T-helper 2 cell treated with Interferon-gamma antibody and Interleukin-4, amounts not matched to agents 100 ng/mL and 5 ng/mL, for 36 hours (primary cell): Measurements from ENCODE around the gene PTPRS. TPM values are rescaled to one million over a fixed set of nuclear protein-coding genes. Genes with fewer than 3 reads are reported as not detected.
"Not testable (repeated sequence)": the region's sequence is repeated elsewhere in the genome, so short reads cannot be mapped to it uniquely, and the experiment has no call there.

Experiments used
- intact Hi-C: fragments of 100-400 bp; cut with micrococcal nuclease; formaldehyde crosslinking; loops from one replicate; pipeline ENCODE4 v1.15.1; 2023
- total RNA-seq: library from RNA; stranded (reverse); gene quantifications from 2 replicates; pipeline ENCODE4 v1.2.3, GENCODE V29; 2022

PTPRS gene
- total RNA-seq = 0.14 and 0.16 TPM in 2 replicates

GRCh38 chr19:5340637-5341447 is at the start of gene PTPRS:
PTPRS (minus strand) TSS chr19:5340812; CDS start chr19:5286140, 54,672 bp downstream.
- intact Hi-C loops = no loop called here

DNA sequence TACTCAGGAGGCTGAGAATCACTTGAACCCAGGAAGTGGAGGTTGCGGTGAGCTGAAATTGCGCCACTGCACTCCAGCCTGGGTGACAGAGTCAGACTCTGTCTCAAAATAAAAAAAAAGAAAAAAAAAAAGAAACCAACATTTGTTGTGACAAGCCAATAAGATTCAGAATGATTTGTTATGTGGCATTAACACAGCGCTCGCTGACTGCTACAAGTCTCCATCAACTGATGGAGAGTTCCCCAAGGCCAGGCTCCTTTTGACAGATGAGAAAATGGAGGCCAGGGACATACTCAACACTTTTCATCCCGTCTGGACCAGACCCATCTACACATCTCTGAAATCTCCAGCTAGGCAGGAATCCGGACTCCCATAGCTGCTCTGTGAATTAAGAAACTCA is 48.7 kb upstream of the PTPRS start:
- intact Hi-C loops = no loop called here

GRCh38 chr19:5387472-5387871 is 46.9 kb upstream of the PTPRS start:
- intact Hi-C loops = no loop called here

DNA sequence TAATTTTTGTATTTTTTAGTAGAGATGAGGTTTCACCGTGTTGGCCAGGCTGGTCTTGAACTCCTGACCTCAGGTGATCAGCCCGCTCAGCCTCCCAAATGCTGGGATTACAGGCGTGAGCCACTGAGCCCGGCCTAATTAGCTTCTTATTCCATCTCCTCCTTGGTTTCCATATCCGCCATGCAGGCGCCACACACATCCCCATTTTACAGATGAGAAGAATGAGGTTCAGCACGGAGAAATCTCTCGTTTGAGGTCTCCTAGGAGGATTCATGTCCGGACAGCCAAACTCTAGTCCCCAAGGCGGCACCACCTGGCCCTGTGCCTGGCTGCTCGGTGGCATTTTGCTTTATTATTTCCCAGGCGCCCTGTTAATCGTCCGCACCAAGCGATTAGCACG is 46.2 kb upstream of the PTPRS start:
- intact Hi-C loops = no loop called here

DNA sequence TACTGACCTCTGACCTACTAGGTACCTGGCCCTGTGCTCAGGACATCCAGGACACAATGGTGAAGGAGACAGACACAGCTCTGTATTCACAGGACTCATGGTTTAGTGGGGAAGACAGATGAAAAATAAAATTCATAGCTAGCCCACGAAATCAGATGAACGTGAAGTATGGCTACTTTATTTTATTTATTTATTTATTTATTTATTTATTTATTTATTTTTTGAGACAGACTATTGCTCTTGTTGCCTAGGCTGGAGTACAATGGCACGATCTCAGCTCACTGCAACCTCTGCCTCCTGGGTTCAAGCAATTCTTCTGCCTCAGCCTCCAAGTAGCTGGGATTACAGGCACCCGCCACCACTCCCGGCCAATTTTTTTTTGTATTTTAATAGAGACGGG is 40.6 kb upstream of the PTPRS start:
- intact Hi-C loops = not testable (repeated sequence)

DNA sequence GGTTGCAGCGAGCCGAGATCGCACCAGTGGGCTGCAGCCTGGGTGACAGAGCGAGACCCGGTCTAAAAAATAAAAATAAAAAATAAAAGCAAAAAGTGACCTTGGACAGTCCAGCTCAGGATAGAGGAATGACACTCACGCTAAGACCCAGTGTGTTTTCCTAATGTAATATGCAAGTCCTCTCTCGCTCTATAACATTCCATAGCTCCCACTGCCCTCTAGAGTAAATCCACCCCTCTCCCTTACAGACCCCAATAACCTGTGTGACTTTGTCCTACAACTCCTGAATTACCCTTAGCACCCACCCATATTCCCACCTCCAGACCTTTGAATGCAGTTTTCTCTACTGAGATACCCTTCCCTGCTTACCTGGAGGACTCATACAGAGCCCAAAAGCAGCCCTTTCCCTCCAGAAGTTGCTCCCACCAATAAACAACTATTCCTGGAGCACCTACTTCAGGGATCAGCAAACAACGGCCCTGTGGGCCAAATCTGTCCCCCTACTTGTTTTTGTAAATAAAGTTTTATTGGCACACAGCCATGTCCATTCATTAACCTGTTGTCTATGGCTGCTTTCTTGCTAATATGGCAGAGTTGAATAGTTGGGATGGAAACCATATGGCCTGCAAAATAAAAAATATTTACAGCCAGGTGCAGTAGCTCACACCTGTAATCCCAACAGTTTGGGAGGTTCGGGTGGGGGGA is 39.8 kb upstream of the PTPRS start:
- intact Hi-C loops = no loop called here

- intact Hi-C loops = no loop called here
Measured at GRCh38 chr19:5376928-5377327, 36.3 kb upstream of the PTPRS start.

DNA sequence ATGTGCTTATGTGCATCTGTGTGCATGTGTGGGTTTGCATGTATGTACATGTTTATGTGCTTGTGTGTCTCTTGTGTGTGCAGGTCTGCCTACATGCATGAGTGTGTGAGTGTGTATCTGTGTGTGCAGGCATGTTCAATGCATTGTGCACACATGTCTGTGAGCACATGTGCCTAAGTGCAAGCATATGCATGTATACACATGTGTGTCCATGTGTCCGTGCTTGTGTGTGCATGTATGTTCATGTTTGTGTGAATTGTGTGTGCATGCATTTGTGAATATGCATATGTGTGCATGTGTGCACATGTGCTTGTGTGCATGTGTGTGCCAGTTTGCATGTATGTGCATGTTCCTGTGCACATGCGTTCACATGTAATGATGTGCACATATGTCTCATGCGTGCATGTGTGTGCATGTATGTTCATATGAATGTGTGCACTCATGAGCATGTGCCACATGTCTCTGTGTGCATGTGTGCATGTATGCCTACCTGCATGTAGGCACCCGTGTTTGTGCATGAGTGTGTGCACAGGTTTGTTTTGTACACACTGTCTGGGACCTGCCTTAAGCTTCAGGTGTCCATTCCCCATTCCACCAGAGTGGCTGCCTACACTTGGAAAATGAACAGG is 32.1 kb upstream of the PTPRS start:
- intact Hi-C loops = no loop called here

GRCh38 chr19:5369962-5370367 is 29.4 kb upstream of the PTPRS start:
- intact Hi-C loops = no loop called here

- intact Hi-C loops = no loop called here
Measured at GRCh38 chr19:5369304-5369703, 28.7 kb upstream of the PTPRS start.

DNA sequence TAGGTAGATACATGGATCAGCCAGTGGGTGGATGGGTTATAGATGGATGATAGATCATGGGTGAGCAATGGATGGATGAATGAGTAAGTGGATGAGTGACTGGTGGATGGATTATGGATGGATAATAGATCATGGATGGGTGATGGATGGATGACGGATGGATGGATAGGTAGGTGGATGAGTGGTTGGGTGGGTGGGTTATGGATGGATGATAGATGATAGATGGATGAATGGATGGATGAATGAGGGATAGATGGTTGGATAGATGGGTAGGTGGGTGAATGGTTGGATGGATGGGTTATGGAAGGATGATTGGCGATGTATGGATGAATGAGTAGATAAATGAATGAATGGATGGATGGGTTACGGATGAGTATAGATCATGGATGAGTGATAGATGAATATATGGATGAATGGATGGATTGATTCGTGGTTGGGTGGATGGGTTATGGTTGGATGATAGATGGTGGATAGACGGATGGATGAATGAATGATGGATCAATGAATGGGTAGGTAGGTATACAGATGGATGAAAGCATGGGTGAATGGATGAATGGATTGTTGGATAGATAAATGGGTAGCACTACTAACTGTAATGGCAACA is 27.0 kb upstream of the PTPRS start:
- intact Hi-C loops = no loop called here

DNA sequence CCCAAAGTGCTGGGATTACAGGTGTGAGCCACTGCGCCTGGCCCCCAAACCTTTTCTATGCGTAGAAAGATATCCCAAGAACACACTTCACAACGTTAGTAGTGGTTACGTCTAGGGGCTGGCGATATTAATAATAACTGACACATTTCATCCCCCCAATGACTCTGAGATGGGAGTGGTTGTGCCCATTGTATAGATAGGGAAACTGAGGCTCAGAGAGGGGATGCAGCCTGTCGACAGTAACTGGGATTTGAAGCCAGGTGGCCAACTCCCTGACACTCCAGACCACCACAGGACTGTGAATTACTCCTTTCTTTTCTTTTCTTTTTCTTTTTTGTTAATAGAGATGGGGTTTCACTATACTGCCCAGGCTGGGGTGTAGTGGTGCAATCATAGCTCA is 25.3 kb upstream of the PTPRS start:
- intact Hi-C loops = no loop called here

DNA sequence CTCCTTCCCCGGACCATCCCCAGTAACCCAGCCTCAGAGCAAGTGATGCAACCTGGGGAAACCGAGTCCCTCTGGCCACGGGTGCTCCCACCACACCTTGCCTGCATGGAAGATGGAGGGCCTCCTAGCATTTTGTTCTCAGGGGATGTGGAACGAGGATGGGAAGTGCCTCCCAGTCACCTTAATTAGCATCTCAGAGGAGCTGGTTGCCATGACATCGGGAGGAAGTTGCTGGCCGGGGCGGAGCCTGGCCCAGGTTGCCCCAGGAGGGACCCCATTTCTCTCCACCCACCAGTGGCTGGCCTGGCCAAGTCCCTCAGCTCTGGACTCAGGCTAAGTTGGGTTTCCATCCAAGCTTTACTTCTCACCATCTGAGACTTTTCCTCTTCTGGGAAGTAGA is 24.1 kb upstream of the PTPRS start:
- intact Hi-C loops = no loop called here

DNA sequence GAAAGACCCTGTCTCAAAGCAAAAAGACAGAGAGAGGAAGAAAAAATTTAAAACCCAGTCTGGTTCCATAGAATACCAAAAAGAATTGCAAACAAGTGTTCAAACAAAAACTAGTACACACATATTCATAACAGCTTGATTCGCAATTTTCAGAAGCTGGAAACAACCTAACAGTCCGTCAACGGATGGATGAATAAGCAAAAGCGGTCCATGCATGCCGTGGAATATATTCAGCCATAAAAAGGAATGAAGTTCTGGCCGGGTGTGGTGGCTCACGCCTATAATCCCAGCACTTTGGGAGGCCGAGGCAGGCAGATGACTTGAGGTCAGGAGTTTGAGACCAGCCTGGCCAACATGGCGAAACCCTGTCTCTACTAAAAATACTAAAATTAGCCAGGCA is 21.2 kb upstream of the PTPRS start:
- intact Hi-C loops = not testable (repeated sequence)

DNA sequence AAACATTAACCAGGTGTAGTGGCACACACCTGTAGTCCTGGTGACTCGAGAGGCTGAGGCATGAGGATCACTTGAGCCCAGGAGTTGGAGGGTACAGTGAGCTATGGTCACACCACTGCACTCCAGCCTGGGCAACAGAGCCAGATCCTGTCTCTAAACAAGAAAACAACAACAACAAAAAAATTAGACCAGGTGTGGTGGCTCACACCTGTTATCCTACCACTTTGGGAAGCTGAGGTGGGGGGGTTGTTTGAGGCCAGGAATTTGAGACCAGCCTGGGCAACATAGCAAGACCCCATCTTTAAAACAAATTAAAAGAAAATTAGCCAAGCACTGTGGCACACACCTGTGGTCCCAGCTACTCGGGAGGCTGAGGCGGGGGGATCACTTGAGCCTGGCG is 20.8 kb upstream of the PTPRS start:
- intact Hi-C loops = no loop called here

DNA sequence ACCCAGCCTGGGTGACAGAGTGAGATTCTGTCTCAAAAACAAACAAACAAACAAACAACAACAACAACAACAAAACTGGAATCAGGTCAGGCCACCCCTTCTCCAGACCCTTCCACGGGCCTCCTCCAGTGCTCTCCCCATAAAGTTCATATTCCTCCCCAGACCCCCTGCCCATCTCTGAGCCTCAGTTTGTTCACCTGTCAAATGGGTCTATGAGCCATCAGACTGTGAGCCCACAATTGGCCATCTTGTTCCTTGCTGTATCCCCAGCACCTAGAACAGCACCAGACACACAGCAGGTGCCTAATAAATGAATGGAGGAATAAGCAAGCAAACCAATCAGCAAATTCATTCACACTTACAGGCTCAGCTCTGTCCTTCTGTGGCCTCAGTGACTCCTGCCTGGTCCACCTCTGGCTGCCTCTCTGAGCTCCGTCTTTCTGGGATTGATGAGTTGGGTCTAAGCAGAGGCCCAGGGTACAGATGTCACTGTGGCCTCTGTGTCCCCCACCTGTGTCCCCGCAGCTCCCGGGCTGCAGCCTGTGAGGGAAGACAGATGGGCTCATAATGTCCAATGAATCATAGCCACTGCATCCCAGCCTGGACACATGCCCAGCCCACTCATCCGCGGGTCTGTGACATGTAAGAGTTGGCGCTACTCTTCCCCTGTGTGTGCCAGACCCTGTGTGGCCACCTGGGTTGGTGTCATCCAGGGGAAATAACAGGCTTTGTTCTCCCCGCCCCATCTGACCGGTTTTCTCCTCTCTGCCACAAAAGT is 19.6 kb upstream of the PTPRS start:
- intact Hi-C loops = no loop called here

DNA sequence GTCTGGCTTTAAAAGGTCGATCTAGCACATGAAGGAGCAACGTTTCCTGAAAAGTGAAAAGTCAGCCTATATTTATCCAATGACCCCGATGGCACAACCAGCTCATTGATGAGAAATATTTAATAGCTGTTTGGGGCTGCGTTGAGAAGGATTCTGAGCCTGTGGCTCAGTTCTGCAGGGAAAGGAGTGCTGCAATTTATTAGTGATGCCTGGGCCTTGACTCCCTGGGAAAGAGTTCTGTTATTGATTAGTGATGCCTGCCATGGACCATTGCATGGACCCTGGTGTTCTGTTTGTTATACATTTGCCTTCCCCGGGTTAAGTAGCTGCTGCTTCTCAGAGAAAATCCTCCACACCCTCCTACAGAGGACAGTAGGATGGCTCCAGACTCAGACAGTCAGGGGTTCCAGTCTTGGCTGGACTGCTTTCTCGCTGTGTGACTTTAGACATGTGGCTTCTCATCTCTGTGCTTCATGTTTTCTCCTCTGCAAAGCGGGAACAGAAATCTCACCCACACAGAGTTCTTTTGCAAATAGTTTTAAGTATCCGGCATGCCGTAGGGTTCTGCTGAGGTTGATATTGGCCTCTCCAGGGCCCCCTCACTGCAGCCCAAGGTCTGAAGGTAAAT is 17.7 kb upstream of the PTPRS start:
- intact Hi-C loops = no loop called here

DNA sequence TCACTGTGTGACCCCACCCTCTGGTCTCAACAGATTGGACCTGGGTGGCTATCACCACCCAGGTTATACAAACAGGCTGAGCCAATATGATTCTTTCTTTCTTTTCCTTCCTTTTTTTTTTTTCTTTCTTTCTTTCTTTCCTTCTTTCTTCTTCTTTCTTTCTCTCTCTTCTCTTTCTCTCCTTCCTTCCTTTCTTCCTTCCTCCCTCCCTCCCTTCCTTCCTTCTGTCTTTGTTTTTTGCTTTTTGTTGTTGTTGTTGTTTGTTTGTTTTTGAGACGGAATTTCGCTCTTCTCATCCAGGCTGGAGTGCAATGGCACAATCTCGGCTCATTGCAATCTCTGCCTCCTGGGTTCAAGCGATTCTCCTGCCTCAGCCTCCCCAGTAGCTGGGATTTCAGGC is 17.0 kb upstream of the PTPRS start:
- intact Hi-C loops = no loop called here

GRCh38 chr19:5356918-5357317 is 16.3 kb upstream of the PTPRS start:
- intact Hi-C loops = no loop called here

- intact Hi-C loops = no loop called here
Measured at GRCh38 chr19:5356428-5356827, 15.8 kb upstream of the PTPRS start.

GRCh38 chr19:5355693-5356092 is 15.1 kb upstream of the PTPRS start:
- intact Hi-C loops = no loop called here
